ENCODE data around the gene MAP4K4. TPM values are rescaled to one million over a fixed set of nuclear protein-coding genes. Genes with fewer than 3 reads are reported as not detected.

The MAP4K4 gene
- polyA plus RNA-seq, 1 experiment: 53.5 TPM

DNA sequence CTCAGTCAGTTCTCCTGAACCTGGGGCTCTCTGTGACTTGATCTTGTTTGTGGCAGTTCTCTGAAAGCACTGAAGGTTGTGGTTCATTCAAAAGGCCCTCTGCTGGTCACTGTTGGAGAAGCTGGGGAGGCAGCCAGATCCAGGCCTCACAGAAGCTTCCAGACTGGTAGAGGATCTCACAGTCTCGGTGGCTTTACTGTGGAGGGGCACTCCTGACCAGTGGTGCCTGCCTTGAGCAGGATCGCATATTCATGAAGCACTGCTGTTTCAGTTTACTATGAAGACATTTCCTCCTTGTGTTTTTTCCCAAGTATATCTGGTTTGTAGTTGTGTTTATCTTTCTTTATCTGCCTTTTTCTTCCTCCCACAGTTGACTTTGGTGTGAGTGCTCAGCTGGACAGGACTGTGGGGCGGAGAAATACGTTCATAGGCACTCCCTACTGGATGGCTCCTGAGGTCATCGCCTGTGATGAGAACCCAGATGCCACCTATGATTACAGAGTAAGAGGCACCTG lies 133.9 kb downstream of the MAP4K4 start:
- POLR2A ChIA-PET: no interaction called here
- TF ChIP-seq, protein P1, sequence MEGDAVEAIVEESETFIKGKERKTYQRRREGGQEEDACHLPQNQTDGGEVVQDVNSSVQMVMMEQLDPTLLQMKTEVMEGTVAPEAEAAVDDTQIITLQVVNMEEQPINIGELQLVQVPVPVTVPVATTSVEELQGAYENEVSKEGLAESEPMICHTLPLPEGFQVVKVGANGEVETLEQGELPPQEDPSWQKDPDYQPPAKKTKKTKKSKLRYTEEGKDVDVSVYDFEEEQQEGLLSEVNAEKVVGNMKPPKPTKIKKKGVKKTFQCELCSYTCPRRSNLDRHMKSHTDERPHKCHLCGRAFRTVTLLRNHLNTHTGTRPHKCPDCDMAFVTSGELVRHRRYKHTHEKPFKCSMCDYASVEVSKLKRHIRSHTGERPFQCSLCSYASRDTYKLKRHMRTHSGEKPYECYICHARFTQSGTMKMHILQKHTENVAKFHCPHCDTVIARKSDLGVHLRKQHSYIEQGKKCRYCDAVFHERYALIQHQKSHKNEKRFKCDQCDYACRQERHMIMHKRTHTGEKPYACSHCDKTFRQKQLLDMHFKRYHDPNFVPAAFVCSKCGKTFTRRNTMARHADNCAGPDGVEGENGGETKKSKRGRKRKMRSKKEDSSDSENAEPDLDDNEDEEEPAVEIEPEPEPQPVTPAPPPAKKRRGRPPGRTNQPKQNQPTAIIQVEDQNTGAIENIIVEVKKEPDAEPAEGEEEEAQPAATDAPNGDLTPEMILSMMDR (IDR thresholded peaks at IDR 0.05; ENCODE audit: insufficient read depth, low read depth, low read length): peak; percentile 81
- CTCF ChIA-PET: interaction anchor here (0.6 to 5.8 kb wide), 39 partner anchors 9 to 496 kb away, joined by 3 to 45 read pairs (median 4); partner anchors contain the start of gene MAP4K4
- no peak overlapping the region for H3K4me3 ChIP-seq (ENCODE audit: low read depth, low read length)
- peaks cover 9% of the 10 kb centered on the region for H3K36me3 ChIP-seq (ENCODE audit: control insufficient read depth, insufficient read depth, low read length)
- DNase-seq (ENCODE audit: low read depth): no peak
- H3K27me3 ChIP-seq (ENCODE audit: control insufficient read depth, insufficient read depth, low read length): no peaks in the 10 kb centered on the region

DNA sequence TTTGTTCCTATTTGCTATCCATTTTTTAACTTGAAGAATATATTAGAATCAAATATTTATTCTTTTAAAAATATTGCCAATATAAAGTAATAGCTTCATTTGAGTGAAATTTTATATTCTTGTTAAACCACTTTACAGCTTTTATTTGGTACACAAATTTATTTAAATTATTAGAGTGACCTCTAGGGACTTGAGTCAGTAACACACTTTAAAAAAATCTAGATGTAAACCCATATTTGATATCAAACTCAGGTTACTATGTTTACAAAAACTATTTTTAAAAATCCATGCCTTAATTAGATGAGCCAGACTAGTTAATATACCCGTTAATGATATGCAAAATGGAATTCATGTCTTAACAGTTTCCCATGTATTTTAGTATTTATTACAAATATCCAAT lies 134.6 kb downstream of the MAP4K4 start:
- DNase-seq (ENCODE audit: low read depth): no peak
- TF ChIP-seq, protein P1 (IDR thresholded peaks at IDR 0.05; ENCODE audit: insufficient read depth, low read depth, low read length): peak; percentile 21; the same call in 1 of the 2 replicates
- no peak overlapping the region for H3K4me3 ChIP-seq (ENCODE audit: low read depth, low read length)
- ChIA-PET CTCF (interaction anchor here (0.8 to 5.8 kb wide), 27 partner anchors 9 to 490 kb away, joined by 3 to 45 read pairs (median 5); partner anchors contain the start of gene MAP4K4), POLR2A (no interaction called here)
- peaks cover 9% of the 10 kb centered on the region for H3K36me3 ChIP-seq (ENCODE audit: control insufficient read depth, insufficient read depth, low read length)
- no peaks in the 10 kb centered on the region for H3K27me3 ChIP-seq (ENCODE audit: control insufficient read depth, insufficient read depth, low read length)

DNA sequence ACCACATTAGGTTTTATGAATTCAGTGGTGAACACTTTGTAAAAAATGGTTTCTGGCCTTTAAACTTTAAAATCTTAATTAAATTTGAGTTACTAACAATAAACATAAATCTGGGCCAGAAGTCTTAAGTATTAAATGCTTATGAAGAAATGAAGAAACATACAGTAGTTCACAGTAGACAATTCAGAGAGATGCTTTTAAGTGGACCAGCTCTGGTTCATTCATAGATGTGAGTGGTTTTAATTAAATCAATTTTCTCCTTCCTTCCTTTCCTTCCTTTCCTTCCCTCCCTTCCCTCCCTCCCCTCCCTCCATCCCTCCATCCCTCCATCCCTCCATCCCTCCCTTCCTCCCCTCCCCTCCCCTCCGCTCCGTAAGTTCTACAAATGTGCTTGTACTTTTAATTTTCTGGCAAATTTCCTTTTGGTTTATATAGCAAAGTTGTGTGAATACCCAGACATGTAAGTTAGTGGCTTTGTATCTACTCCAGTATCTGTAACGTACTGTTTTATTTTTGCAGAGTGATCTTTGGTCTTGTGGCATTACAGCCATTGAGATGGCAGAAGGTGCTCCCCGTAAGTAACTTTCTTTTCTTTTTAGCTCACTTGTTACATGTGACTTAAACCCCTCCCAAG lies 136.5 kb downstream of the MAP4K4 start:
- Histone ChIP-seq H3K36me3 (ENCODE audit: control insufficient read depth, insufficient read depth, low read length) (peaks cover 12% of the 10 kb centered on the region), H3K27me3 (ENCODE audit: control insufficient read depth, insufficient read depth, low read length) (no peaks in the 10 kb centered on the region), H3K4me3 (ENCODE audit: low read depth, low read length) (no peak overlapping the region)
- POLR2A ChIA-PET: no interaction called here
- TF ChIP-seq, protein P1 (IDR thresholded peaks at IDR 0.05; ENCODE audit: insufficient read depth, low read depth, low read length): no peak
- CTCF ChIA-PET: interaction anchor here (0.6 to 1.4 kb wide), 5 partner anchors 12 to 137 kb away, joined by 3 to 4 read pairs (median 3); no protein-coding TSS in a partner anchor
- no peak for DNase-seq (ENCODE audit: low read depth)

DNA sequence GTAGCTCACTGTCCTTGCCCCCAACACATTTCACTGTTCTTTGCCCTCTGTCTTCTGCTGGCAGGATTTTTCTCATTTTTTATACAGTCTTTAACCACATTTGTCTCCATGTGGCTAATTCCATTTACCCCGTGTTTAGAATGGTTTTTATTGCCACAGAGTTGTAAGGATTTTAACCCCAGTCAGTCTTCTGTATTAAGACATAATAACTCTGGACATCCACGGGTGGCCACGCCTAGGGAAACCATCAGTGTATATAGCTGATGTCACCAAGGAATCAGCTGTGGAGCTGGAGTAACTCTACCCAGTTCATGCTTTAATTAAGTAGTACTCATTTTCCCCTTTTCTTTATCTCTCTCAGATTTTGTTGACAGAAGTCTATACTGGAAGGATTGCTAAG lies 139.8 kb downstream of the MAP4K4 start:
- no peak overlapping the region for H3K4me3 ChIP-seq (ENCODE audit: low read depth, low read length)

More for the DNA sequence above, 139.8 kb downstream of the MAP4K4 start:
- ChIA-PET POLR2A (interaction anchor here (0.6 to 0.7 kb wide), 2 partner anchors 18 to 457 kb away, joined by 3 to 11 read pairs; no protein-coding TSS in a partner anchor), CTCF (interaction anchor here (0.6 to 1.1 kb wide), 4 partner anchors 9 to 288 kb away, joined by 3 to 4 read pairs (median 4); no protein-coding TSS in a partner anchor)
- TF ChIP-seq, protein P1 (IDR thresholded peaks at IDR 0.05; ENCODE audit: insufficient read depth, low read depth, low read length): no peak
- Histone ChIP-seq H3K27me3 (ENCODE audit: control insufficient read depth, insufficient read depth, low read length) (no peaks in the 10 kb centered on the region), H3K36me3 (ENCODE audit: control insufficient read depth, insufficient read depth, low read length) (peaks cover 8% of the 10 kb centered on the region)
- no peak for DNase-seq (ENCODE audit: low read depth)

Measured in BJ (cell line).